GM12873 (cell line): ENCODE data around the gene FHDC1.

ENCODE experiments used
- TF ChIP-seq, protein P1 (sequence below): IDR thresholded peaks from 2 replicates; pipeline ENCODE4 v1.5.1; 2012; ENCODE audit warnings: low read depth, mild to moderate bottlenecking, moderate library complexity, low read length, control low read depth; ENCODE audit not compliant: insufficient read depth; ENCODE audit errors: missing control alignments

FHDC1 gene

DNA sequence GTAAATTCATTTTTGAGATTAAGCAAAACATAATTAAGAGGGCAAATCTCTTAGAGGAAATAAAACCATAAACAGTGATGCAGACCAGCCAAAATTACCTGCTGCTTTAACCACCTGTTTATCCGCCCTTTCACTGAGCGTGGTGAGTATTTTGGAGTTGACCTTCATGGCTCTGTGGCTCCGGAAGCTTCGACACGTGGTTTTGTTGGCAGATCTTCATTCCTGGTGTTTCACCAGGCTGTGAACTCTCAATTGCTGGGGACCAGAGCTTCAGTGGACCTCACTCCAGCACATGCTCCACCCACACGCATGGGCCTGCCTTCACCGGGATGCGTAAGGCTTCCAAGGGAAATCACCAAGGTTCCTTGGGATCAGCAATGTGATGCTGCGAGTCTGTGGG lies 83.8 kb downstream of the FHDC1 start:
- TF ChIP-seq, protein P1, sequence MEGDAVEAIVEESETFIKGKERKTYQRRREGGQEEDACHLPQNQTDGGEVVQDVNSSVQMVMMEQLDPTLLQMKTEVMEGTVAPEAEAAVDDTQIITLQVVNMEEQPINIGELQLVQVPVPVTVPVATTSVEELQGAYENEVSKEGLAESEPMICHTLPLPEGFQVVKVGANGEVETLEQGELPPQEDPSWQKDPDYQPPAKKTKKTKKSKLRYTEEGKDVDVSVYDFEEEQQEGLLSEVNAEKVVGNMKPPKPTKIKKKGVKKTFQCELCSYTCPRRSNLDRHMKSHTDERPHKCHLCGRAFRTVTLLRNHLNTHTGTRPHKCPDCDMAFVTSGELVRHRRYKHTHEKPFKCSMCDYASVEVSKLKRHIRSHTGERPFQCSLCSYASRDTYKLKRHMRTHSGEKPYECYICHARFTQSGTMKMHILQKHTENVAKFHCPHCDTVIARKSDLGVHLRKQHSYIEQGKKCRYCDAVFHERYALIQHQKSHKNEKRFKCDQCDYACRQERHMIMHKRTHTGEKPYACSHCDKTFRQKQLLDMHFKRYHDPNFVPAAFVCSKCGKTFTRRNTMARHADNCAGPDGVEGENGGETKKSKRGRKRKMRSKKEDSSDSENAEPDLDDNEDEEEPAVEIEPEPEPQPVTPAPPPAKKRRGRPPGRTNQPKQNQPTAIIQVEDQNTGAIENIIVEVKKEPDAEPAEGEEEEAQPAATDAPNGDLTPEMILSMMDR: no peak

DNA sequence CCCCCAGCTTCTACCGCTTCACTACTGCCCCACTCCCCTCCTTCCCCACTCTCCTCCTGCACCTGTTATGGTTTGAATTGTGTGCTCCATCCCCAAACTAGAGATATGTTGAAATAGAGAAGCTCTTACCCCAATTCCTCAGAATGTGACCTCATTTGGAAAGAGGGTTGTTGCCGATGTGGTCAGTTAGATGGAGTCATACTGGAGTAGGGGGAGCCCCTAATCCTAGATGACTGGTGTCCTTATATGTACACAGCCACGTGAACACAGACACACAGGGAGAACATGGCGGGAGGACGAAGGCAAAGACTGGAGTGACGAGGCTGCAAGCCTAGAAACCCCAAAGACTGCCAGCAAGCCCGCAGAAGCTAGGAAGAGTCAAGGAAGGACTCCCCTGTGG lies 84.3 kb downstream of the FHDC1 start:
- TF ChIP-seq, protein P1: no peak

DNA sequence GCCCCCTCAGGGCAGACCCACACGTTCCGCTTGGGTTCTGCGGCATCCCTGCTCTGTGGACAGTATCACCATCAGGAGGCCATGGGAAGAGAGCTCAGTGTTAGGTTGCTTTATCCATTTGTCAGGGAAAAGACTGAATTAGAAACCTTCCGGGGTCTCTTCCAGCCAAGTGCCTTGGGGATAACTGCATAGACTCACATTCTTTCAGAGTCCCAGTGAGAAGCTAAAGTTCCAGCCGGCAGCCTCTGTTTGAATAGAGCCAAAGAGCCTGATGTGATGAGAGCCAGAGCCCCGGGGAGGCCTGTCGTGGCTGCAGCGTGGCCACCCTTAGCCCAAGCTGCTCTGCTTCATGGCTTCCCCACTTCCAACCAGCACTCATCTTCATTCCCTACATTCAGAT lies 85.2 kb downstream of the FHDC1 start:
- TF ChIP-seq, protein P1: no peak

DNA sequence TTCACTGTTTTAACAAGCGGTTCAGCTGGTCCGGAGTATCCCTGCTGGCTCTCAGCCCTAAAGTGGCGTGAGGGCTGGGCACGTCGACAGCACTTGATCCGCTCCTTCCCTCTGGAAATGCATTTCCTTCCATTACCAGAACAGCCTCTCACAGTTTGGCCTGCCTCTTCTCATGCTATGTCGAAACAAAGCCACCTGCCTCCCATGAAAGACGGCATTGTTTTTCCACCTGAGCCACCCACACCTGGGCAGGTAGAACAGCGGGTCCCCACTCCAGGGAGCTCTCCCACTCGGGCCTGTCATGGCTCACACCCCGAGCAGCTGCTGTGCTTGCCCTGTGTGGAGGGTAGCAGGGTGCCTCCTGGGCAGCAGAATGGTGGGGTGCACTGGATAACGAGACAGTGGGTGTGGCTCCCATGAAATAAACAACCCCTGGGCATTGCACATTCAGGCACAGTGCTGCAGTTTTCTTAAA lies 86.2 kb downstream of the FHDC1 start:
- TF ChIP-seq, protein P1: no peak

DNA sequence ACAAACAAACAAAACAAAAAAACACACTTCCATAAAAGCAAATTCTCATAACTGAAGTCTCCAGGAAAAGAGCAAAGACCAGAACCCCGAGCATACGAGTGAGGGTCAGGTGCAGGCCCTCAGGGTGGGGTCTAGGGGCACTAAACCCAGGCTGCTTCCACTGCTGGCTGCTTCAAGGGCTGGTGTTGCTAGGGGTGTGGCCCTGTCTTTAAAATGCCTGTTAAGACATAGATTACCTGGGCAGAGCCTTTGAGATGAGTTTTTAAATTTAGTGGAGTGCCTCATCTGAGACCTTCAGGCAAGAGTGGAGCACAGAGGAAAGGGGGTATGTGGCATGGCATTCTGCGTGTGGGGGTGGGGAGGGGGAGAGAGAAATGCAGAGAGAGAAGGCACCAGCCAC lies 87.0 kb downstream of the FHDC1 start:
- TF ChIP-seq, protein P1: no peak

DNA sequence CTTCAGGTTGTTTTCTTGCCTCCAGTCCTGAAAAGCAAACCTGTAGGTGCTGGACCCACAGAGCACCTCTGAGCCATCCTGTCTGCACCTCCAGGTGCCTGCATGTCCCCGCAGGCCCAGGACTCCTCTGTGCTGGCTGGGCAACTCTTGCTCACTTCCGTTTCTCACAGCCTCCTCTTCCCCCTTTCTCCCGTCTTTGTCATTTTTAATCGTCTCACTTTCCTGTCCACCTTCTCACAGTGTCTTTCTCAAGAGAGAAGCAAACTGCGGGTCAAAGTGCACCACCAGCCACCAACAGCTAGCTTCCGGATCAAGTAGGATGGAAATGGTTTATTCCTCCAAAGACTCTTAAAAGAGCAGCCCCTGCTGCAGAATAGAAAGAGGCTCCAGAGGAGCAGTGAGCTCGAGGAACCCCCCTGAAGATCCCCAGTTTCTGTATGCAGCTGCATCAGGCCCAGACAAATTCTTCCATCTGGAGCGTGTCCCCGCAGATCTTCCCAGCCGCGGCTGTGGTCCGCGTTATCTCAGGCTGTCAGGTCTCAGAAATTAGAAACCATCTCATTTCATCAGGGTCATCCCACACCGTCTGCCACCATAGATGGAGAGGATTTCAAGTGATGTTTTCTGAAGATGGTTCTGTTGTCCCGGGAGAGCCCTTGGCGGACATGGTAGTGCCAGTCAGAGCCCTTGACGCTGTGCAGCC lies 87.7 kb downstream of the FHDC1 start:
- TF ChIP-seq, protein P1: no peak

DNA sequence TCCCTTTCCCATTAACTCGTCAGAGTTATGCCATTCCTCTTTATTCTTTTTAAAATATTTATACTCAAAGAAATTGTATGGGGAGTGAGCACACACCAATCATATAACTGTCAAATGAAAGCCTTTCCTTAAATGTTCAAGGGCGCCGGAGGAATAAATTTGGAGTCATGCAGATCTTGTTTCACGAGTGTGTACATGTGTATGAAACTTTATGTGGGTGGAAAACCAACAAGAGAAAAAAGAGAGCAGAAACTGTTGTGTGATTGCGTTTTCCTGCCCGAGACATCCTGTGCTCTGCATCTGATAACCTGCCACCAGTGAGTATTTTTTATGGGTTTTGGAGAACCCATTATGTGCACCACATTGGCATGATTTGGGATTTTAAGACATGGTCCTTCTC lies 88.3 kb downstream of the FHDC1 start:
- TF ChIP-seq, protein P1: no peak
